Activated T-cell treated with anti-CD3 and anti-CD28 coated beads for 48 hours (primary cell): ENCODE measurements around the gene PTCD1.

Experiments
- DNase-seq: peaks from one replicate; pipeline ENCODE4 v3.0.0-alpha.2; 2020; ENCODE audit warnings: low read depth

PTCD1 gene

DNA sequence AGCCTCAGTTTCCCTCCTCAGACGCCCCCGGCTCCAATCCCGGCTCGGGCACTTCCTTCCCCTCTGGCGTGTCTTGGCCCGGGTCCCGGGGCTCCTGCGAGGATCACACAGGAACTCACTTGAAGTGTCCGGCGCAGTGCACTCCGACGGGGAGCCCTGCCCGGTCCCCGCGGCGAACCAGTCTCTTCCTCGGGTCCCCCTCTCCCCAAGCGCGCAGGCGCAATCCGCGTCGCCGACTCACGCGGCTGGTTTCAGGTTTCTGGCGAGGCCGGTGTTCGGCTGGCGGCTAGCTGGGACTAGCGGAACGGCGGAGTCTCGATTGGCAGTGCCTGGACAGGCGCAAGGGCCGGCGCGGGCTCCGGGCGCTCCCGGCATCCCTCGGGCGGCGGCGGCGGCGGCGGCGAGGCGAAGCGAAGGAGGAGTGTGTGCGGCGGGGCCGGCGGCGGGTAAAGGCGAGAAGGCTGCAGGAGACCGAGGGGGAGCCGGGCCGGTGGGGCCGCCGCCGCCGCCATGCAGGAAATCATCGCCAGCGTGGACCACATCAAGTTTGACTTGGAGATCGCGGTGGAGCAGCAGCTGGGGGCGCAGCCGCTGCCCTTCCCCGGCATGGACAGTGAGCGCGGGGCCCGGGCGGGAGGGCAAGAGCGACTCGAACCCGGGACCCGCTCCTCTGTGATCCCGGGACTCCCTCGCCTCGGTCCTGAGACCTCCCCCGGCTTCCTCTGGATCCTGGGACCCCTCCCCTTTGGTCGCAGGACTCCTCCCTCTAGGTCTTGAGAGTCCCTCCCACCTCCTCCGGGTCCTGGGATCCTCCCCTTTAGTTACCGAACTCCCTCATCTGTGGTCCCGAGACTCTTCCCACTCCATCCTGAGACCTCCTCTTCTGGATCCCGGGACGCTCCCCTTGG lies at the start of gene PTCD1, which contains the start of gene CPSF4:
Gene PTCD1, minus strand, starts transcription at position 226 of the 908 bp plus-strand sequence. CDS start 3,556 bp downstream, outside the sequence.
Gene CPSF4, plus strand, starts transcription at position 371 of the 908 bp plus-strand sequence. Its CDS starts 140 bp downstream, at position 511.
- peak; percentile 94 for DNase-seq

DNA sequence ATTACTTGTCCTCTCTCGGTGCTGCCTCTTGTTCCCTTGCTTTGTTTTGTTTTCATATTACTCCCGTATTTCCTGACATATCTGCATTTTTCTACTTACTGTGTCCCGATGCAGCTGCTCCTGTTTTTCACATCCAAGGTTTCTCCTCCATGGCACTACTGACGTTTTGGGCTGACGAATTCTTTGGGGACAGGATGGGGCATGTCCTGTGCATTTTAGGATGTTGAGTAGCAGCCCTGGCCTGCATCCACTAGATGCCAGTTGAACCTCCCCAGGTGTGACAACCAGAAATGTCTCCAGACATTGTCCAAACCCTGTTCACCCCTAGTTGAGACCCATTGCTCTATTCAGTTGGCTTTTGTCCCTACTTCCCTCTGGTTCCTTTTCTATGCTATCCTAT lies 46.5 kb upstream of the PTCD1 start:
- DNase-seq = no peak

DNA sequence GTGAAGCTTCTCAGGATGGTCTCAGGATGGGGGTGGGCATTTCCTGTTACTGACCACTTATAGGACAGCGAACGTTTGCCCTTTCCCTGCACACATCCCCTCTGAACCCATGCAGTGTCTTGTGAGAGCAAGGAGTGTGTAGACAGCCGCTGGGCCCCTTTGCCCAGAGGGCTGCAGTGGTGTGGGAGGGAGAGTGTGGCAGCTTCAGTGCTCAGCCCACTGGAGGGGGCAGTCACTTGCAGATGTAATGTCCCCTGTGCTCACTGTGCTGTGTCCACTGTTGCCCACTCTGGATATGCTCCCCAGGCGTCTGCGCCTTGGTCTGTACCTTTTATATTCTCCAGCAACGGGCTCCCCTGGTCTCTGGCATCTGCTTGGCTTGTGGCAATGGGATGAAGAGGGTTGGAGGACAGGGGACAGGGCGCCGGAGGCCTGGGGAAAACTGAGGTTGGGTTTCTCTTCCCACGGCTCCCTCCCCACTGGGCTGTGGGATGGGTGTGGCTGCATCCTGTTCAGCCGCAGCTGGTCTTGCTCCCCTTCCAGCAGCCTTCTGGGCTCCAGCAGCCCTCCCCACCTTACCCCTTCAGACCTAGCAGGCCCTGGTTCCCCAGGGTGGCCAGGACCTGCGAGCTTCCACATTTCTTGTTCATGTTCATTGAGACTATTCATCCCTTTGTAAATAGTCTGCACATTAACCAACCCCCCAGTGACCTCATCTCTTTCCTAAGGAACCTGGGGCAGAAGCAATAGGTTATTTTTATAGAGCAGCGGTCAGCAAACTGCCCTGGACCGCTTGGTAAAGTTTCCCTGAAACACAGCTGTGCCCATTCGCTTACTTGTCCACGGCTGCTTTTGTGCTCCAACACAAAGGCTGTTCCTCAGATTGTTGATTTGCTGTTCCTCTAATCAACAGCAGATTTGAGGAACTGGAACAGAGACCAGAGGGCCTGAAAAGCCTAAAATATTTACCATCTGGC lies 40.2 kb upstream of the PTCD1 start:
- DNase-seq = no peak

DNA sequence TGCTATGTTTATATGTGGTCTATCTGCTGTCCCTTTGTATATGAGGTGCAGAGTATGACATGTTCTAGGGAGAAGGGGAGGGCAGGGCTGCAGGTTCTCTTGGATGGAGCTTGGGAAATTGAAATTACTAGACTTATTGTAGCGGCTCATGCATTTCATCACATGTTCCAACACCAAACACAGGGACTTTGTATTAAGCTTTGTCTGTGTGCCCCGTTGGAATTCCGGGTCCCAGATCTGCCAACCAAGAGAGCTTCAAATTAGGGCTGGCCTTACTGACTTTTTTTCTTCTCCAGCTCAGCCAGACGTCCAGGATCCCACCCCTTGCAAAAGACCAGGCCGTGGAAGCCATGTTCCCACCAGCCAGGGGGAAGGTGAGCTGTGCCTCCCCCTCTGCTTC lies 37.5 kb upstream of the PTCD1 start:
- no peak for DNase-seq

DNA sequence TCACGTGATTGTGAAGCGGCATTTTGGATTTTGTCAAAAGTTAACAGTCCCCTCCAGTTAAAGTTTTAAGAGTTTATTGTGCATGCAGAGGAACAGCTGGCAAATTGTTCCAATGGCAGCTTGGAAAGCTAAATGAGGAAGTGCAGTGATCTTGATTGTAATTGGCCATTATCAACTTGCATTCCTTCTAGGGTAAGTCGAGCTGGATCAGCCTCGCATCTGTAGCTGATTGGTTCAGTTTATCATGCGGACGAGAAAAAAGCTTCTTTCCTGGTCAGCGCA lies 34.7 kb upstream of the PTCD1 start:
- DNase-seq = no peak

DNA sequence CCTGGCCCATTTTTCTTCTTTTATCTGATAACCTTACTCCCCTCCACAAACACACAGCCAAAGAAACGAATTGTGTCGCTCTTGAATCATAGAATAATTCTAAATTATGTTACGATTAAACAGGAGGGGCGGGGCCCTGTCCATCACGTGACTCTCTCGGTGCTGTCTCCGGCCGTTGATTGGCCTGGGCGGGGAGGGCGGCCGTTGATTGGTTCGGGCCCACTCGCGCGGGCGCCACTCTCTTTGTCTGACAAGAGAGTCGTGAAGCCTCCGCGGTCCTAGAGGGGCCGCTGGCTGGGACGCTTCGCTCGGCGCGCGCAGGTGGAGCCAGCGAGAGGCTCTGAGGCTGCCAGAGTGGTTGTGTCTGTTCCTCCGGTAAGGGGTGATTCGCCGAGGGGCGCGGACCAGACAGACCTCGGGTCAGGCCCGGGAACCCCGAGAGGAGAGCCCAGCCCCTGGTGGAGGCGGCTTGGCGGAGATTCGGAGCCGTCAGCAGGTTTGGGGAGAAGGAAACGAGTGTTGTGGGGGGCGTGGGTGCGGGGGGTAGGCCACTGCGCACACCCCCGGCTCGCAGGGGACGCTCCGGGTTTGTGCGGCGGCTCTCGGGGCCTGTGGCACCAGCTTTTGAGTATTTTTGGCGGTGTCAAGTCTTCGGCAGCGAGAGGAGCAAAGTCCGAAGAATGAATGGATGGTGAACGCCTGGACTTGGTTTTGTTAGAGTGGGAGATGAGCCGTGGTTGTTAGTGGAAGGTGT lies 34.1 kb upstream of the PTCD1 start, which contains the start of gene ZNF789:
Gene ZNF789, plus strand, starts transcription at position 330 of the 754 bp plus-strand sequence. CDS start 3,567 bp downstream, outside the sequence.
- peak; percentile 97 for DNase-seq

DNA sequence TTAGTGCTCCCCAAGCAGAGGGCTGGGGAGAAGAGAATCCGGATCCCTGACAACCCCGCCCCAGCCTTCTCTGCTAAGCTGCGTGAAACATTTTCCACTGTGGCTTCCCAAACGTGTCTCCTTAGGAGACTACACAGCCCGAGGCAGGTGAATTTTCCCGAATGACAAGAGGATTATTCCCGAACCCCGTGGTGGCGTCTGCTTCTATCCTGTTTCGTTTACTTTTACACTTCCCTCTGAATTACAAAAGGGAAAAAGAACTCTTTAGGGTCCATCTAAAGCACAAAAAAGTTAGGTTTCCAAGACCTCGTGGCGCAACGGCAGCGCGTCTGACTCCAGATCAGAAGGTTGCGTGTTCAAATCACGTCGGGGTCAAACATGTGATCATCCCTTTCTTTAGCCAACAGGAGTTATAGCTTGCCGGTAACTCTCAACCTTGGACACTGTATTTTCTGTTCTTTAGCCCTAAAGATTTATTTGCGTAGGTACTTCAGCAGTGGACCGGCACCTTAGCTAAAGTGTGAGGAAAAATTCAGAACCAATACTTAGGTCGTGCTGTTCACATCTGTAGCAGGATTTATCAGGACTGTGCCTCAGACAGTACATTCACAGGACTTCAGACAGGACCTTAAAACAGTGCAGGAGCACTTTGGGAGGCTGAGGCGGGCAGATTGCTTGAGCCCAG lies 30.9 kb upstream of the PTCD1 start:
- no peak for DNase-seq

GRCh38 chr7:99468336-99468918 lies 29.8 kb upstream of the PTCD1 start:
- DNase-seq = no peak

DNA sequence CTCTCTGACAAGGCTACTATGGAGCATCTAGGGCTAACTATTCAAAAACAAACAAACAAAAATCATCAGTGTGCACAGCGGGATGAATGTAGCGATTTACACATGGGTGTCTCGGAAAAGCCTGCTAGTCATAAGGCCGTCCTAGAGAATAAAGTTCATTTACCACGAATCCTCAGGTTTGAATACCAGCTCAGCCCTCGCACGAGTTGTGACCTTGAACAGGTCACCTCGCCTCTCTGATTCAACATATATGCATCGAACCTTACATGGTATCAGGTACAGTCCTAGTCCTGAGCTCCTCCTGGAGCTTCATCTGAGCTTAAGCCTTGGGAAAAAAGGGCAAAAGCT lies 26.8 kb upstream of the PTCD1 start:
- no peak for DNase-seq

DNA sequence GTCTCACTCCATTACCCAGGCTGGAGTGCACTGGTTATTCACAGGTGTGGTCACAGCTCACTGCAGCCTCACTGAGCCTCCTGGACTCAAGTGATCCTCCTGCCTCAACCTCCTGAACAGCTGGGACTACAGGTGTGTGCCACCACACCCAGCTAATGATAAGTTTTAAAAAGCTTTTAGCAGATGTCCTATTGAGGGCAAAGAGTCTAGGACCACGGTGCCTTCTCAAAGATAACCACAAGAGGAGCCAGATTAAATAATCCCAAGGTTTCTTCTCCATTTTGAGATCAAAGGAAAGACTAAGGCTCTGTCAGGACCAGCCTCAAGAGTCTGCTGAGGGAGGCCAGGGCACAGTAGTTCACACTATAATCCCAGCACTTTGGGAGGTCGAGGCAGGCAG lies 22.6 kb upstream of the PTCD1 start:
- DNase-seq = no peak

GRCh38 chr7:99460651-99461050 lies 22.1 kb upstream of the PTCD1 start:
- no peak for DNase-seq

DNA sequence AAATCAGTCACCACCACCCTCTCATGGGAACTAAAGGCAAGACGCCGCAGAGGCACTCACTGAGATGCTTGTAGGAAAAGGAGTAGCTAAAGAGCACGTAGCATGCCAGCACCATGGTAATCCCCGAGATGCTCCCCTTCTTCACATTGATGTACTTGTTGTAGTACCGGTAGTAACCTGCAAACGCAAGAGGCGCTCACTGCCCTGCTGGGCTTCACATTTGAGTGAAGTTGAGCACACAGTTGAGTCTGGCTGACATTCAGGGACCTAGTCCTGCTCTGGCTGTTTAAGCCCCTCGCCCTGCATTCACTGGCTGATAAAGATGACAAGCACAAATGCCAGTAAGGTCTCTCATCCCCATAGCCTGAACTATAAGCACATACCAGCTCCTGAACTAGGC lies 20.5 kb upstream of the PTCD1 start:
- DNase-seq = no peak

- DNase-seq = no peak
These were observed 19.3 kb upstream of the PTCD1 start for GRCh38 chr7:99457650-99458493.

- no peak for DNase-seq
These were observed 18.6 kb upstream of the PTCD1 start for GRCh38 chr7:99457050-99457649.

DNA sequence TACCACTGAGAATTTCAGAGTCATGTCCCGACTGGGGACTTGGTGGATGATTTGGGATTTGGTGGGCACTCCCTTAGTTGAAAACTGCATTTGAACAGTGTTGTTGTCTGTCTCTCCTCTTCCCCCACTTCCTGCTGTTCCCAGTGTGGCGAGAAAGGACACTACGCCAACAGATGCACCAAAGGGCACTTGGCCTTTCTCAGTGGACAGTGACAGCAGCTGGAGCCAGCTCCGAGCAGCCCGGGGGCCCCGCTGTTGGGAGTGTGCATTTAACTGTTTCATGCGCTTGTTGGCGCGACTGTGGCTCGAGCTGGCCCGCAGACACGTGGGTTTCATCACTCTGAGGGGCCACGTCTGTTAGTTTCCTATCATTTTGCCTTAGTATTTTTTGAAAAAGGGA lies 17.7 kb upstream of the PTCD1 start:
- no peak for DNase-seq

DNA sequence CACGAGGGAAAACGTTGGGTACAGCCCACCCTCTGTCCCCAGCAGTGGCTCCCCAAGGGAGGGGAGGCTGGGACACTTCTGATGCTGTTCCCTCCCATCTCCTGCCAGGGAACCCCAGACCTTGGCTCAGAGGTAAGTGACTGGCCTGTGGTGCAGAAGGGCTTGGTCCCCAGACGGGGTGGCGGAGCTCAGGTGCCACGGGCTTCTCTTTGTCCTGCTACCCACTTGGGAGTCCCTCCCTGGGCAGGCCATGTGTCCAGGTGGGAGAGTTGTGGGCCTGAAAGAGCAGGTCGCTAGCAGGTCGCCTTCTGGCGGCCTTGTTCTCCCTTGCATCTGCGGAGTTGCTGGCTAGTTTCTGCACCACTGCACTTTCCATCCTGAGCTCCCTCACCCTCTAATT lies 17.3 kb upstream of the PTCD1 start:
- DNase-seq = no peak

GRCh38 chr7:99453105-99453504 lies 14.5 kb upstream of the PTCD1 start:
- no peak for DNase-seq

- no peak for DNase-seq
These were observed 13.9 kb upstream of the PTCD1 start for GRCh38 chr7:99452541-99452940.

- no peak for DNase-seq
These were observed 13.3 kb upstream of the PTCD1 start for GRCh38 chr7:99451936-99452335.

DNA sequence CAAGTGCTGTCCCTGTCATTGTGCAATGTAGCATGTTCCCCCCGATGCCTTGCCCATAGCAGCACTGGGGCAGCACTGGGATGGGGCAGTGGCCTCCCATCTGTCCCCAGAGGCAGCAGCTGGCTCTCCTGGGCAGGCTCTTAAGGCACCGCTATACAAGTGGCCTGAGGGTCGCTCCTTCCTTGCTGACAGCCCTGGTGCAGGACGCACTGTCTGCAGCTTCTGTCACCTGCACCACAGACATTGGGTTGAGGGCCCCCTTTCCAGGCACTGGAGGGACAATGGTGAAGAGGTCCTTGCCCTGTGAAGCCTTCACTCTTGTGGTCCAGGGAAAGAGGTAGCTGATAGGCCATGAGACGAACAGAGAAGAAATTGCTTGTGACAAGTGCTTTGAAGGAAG lies 10.7 kb upstream of the PTCD1 start:
- no peak for DNase-seq
